Stimulated activated CD8-positive, alpha-beta memory T cell treated with anti-CD3 and anti-CD28 coated beads, Interleukin-12 subunit alpha, Interleukin-12 subunit beta, amount 100 ng/mL, for 1 hour (primary cell): ENCODE results near the gene LALBA.
"Not testable (repeated sequence)": the region's sequence is repeated elsewhere in the genome, so short reads cannot be mapped to it uniquely, and the experiment has no call there.

Experiments
- DNase-seq: peaks from one replicate; pipeline ENCODE4 v3.0.0-alpha.2; 2020; ENCODE audit warnings: low read depth

LALBA gene

GRCh38 chr12:48527891-48528670 lies 41.8 kb downstream of the LALBA start:
- no peak for DNase-seq

- no peak for DNase-seq
These were observed 44.5 kb downstream of the LALBA start, which contains the start of gene OR8S1 for GRCh38 chr12:48525332-48525731. TSS of gene OR8S1 (plus strand) at chr12:48525632. CDS start at chr12:48525632, 0 bp downstream.

GRCh38 chr12:48520381-48520780 lies 49.5 kb downstream of the LALBA start:
- not testable (repeated sequence) for DNase-seq
